ENCODE measurements around the gene SGPP1. TPM values are rescaled to one million over a fixed set of nuclear protein-coding genes. Genes with fewer than 3 reads are reported as not detected.

Gene SGPP1
- total and polyA plus RNA-seq, 2 donors from 2014 or later: 20.9 to 24.0 TPM

DNA sequence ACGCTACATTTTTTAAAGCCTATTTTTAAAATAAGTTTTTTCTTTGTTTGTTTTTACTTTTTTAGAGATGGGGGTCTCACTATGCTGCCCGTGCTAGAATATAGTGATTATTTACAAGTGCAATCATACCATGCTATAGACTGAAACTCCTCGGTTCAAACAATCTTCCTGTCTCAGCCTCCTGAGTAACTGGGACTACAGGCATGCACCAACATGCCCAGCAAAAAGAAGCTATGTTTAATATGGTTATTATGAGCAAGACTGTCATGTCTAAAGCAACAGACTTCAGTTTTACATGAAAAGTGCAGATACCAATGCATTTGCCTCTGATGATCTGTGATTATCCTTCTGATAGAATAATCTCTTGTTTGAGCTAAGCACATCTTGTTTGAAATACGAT lies 45.6 kb upstream of the SGPP1 start:
- Histone ChIP-seq H3K27me3 (ENCODE audit: control insufficient read depth, insufficient read depth, low read length) (no peaks in the 10 kb centered on the region), H3K9me3 (ENCODE audit: control insufficient read depth in 2 of 3, insufficient read depth in 1 of 3, low read length in 3 of 3) (no peaks in the 10 kb centered on the region), H3K9ac (ENCODE audit: low read length in 3 of 3) (no peak overlapping the region), H3K4me1 (ENCODE audit: control insufficient read depth in 2 of 3, insufficient read depth in 2 of 3, low read depth in 1 of 3, low read length in 3 of 3) (no peaks in the 10 kb centered on the region), H3K4me3 (ENCODE audit: low read length in 3 of 3) (no peak overlapping the region), H3K27ac (ENCODE audit: low read depth in 2 of 2, low read length in 2 of 2) (no peak overlapping the region), H3K36me3 (ENCODE audit: control insufficient read depth in 2 of 3, insufficient read depth in 3 of 3, low read length in 3 of 3) (no peaks in the 10 kb centered on the region)
- TF ChIP-seq, protein P1, sequence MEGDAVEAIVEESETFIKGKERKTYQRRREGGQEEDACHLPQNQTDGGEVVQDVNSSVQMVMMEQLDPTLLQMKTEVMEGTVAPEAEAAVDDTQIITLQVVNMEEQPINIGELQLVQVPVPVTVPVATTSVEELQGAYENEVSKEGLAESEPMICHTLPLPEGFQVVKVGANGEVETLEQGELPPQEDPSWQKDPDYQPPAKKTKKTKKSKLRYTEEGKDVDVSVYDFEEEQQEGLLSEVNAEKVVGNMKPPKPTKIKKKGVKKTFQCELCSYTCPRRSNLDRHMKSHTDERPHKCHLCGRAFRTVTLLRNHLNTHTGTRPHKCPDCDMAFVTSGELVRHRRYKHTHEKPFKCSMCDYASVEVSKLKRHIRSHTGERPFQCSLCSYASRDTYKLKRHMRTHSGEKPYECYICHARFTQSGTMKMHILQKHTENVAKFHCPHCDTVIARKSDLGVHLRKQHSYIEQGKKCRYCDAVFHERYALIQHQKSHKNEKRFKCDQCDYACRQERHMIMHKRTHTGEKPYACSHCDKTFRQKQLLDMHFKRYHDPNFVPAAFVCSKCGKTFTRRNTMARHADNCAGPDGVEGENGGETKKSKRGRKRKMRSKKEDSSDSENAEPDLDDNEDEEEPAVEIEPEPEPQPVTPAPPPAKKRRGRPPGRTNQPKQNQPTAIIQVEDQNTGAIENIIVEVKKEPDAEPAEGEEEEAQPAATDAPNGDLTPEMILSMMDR (IDR thresholded peaks at IDR 0.05; ENCODE audit: borderline replicate concordance, extremely low read depth, insufficient read depth): no peak
- FAIRE-seq (no peak), DNase-seq (no peak)
- intact Hi-C loops (cut with DNase I): no loop called here

DNA sequence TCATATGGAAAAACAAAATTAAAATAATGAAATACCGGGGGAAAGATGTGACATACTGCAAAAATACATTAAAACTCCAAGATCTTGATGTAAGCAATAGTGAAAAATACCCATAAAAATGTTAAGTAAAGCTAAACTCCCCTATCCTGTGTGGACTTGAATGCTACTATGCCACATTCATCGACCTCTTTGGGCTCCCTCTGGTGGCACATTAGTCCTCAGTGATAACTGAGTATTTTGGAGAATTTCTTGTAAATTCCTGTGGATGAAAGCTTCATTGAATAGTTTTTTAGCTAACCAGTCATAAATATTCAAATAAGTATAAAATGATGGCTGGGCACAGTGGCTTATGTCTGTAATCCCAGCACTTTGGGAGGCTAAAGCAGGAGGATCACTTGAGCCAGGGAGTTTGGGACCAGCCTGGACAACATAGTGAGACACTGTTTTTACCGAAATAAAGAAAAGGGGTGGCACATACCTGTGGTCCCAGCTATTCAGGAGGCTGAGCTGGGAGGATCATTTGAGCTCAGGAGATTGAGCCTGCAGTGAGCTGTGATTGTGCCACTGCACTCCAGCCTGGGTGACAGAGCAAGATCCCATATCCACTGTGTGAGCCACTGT lies 42.4 kb upstream of the SGPP1 start:
- DNase-seq: peak in 3 of 5 donors; percentile 24 to 78 (median 60)
- Histone ChIP-seq H3K27me3 (ENCODE audit: control insufficient read depth, insufficient read depth, low read length) (no peaks in the 10 kb centered on the region), H3K9ac (ENCODE audit: low read length in 3 of 3) (no peak overlapping the region), H3K36me3 (ENCODE audit: control insufficient read depth in 2 of 3, insufficient read depth in 3 of 3, low read length in 3 of 3) (no peaks in the 10 kb centered on the region), H3K4me3 (ENCODE audit: low read length in 3 of 3) (no peak overlapping the region), H3K4me1 (ENCODE audit: control insufficient read depth in 2 of 3, insufficient read depth in 2 of 3, low read depth in 1 of 3, low read length in 3 of 3) (no peaks in the 10 kb centered on the region), H3K9me3 (ENCODE audit: control insufficient read depth in 2 of 3, insufficient read depth in 1 of 3, low read length in 3 of 3) (no peaks in the 10 kb centered on the region), H3K27ac (ENCODE audit: low read depth in 2 of 2, low read length in 2 of 2) (no peak overlapping the region)
- TF ChIP-seq, protein P1 (IDR thresholded peaks at IDR 0.05; ENCODE audit: borderline replicate concordance, extremely low read depth, insufficient read depth): peak; percentile 67
- peak; percentile 81 for FAIRE-seq
- intact Hi-C loops (cut with DNase I): no loop called here

DNA sequence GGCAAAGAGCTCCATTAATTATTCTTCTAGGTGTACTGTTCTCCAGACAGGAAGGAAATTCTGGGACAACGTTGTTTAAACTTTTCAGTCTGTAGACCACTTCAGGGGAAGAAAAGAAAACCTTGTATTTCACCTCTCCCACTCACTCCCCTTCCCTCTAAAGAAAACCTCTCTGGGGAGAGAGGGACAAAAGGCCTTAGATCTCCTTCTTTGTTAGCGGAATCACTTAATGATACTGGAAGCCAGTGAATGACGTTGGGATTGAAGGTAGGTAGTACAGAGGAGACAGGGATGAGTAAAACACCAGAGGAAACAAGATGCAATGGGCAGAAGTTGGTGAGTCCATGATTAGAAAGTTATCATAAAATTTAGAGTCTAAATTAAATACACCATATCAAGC lies 38.7 kb upstream of the SGPP1 start:
- H3K9ac ChIP-seq (ENCODE audit: low read length in 3 of 3): no peak overlapping the region
- FAIRE-seq (no peak), DNase-seq (no peak)
- H3K27ac ChIP-seq (ENCODE audit: low read depth in 2 of 2, low read length in 2 of 2): no peak overlapping the region
- TF ChIP-seq, protein P1 (IDR thresholded peaks at IDR 0.05; ENCODE audit: borderline replicate concordance, extremely low read depth, insufficient read depth): no peak
- intact Hi-C loops (cut with DNase I): loop anchor here (10.0 kb wide), 1 partner anchor 382 kb away; no protein-coding TSS in a partner anchor
- H3K36me3 ChIP-seq (ENCODE audit: control insufficient read depth in 2 of 3, insufficient read depth in 3 of 3, low read length in 3 of 3): no peaks in the 10 kb centered on the region
- H3K4me3 ChIP-seq (ENCODE audit: low read length in 3 of 3): no peak overlapping the region
- H3K9me3 ChIP-seq (ENCODE audit: control insufficient read depth in 2 of 3, insufficient read depth in 1 of 3, low read length in 3 of 3): no peaks in the 10 kb centered on the region
- no peaks in the 10 kb centered on the region for H3K27me3 ChIP-seq (ENCODE audit: control insufficient read depth, insufficient read depth, low read length)
- H3K4me1 ChIP-seq (ENCODE audit: control insufficient read depth in 2 of 3, insufficient read depth in 2 of 3, low read depth in 1 of 3, low read length in 3 of 3): no peaks in the 10 kb centered on the region
